ENCODE data around the gene RSPO1.

The RSPO1 gene

GRCh38 chr1:37620707-37621106 is 14.0 kb downstream of the RSPO1 start:
- no peak overlapping the region for H4K8ac ChIP-seq (ENCODE audit: low read depth, low read length)
- H3K4me1 ChIP-seq (ENCODE audit: control insufficient read depth in 1 of 2, insufficient read depth in 2 of 2, low read length in 2 of 2) = no peaks in the 10 kb centered on the region
- H3K27ac ChIP-seq (ENCODE audit: low read depth, low read length) = no peak overlapping the region
- no peaks in the 10 kb centered on the region for H3K36me3 ChIP-seq (ENCODE audit: control insufficient read depth in 1 of 2, insufficient read depth in 2 of 2, low read length in 2 of 2)
- no peak overlapping the region for H4K91ac ChIP-seq (ENCODE audit: low read depth, low read length)
- H4K12ac ChIP-seq (ENCODE audit: low read depth, low read length) = no peak overlapping the region
- peaks cover 5% of the 10 kb centered on the region for H3K27me3 ChIP-seq (ENCODE audit: insufficient read depth, low read length)
- H2AK5ac ChIP-seq (ENCODE audit: low read length) = no peak overlapping the region
- H3K9me3 ChIP-seq (ENCODE audit: insufficient read depth, low read depth, low read length) = peaks cover 1% of the 10 kb centered on the region
- no peak overlapping the region for H3K4me2 ChIP-seq (ENCODE audit: low read length)
- H3K79me2 ChIP-seq (ENCODE audit: control insufficient read depth, insufficient read depth, low read length, poor library complexity) = no peaks in the 10 kb centered on the region
- H3K79me1 ChIP-seq (ENCODE audit: low read length) = no peaks in the 10 kb centered on the region
- no peak overlapping the region for H3K4ac ChIP-seq (ENCODE audit: low read depth, low read length)
- H3K9ac ChIP-seq (ENCODE audit: low read length) = no peak overlapping the region
- H2BK5ac ChIP-seq (ENCODE audit: low read depth, low read length, poor library complexity) = no peak overlapping the region
- no peak overlapping the region for H2BK120ac ChIP-seq (ENCODE audit: insufficient read depth, low read length, poor library complexity)
- H3K4me3 ChIP-seq (ENCODE audit: low read depth, low read length) = peak overlapping the region; percentile 36
- H2BK12ac ChIP-seq (ENCODE audit: low read length) = no peak overlapping the region
- no peak for DNase-seq
- no peak overlapping the region for H2AFZ ChIP-seq (ENCODE audit: insufficient read depth, low read length, poor library complexity)
- no peak overlapping the region for H3K23ac ChIP-seq (ENCODE audit: low read length)
- WGBS (ENCODE audit: extremely low coverage, insufficient coverage, insufficient read length) = no CpG with 5 or more reads among the region's 6 CpGs
- H3K14ac ChIP-seq (ENCODE audit: low read length) = no peak overlapping the region
- H3K18ac ChIP-seq (ENCODE audit: low read length) = no peak overlapping the region

GRCh38 chr1:37616330-37616729 is 18.4 kb downstream of the RSPO1 start:
- no peak overlapping the region for H3K4ac ChIP-seq (ENCODE audit: low read depth, low read length)
- H2BK120ac ChIP-seq (ENCODE audit: insufficient read depth, low read length, poor library complexity) = no peak overlapping the region
- H2AFZ ChIP-seq (ENCODE audit: insufficient read depth, low read length, poor library complexity) = no peak overlapping the region
- no CpG with 5 or more reads among the region's 14 CpGs for WGBS (ENCODE audit: extremely low coverage, insufficient coverage, insufficient read length)
- peaks cover 1% of the 10 kb centered on the region for H3K9me3 ChIP-seq (ENCODE audit: insufficient read depth, low read depth, low read length)
- H3K27me3 ChIP-seq (ENCODE audit: insufficient read depth, low read length) = peaks cover 3% of the 10 kb centered on the region
- H3K9ac ChIP-seq (ENCODE audit: low read length) = no peak overlapping the region
- no peak overlapping the region for H2BK5ac ChIP-seq (ENCODE audit: low read depth, low read length, poor library complexity)
- no peak overlapping the region for H3K14ac ChIP-seq (ENCODE audit: low read length)
- H3K36me3 ChIP-seq (ENCODE audit: control insufficient read depth in 1 of 2, insufficient read depth in 2 of 2, low read length in 2 of 2) = no peaks in the 10 kb centered on the region
- no peak overlapping the region for H2BK12ac ChIP-seq (ENCODE audit: low read length)
- no peaks in the 10 kb centered on the region for H3K79me2 ChIP-seq (ENCODE audit: control insufficient read depth, insufficient read depth, low read length, poor library complexity)
- no peak overlapping the region for H4K91ac ChIP-seq (ENCODE audit: low read depth, low read length)
- H3K4me3 ChIP-seq (ENCODE audit: low read depth, low read length) = peak overlapping the region; percentile 6
- H4K8ac ChIP-seq (ENCODE audit: low read depth, low read length) = no peak overlapping the region
- no peak overlapping the region for H3K27ac ChIP-seq (ENCODE audit: low read depth, low read length)
- H2AK5ac ChIP-seq (ENCODE audit: low read length) = no peak overlapping the region
- H3K4me1 ChIP-seq (ENCODE audit: control insufficient read depth in 1 of 2, insufficient read depth in 2 of 2, low read length in 2 of 2) = no peaks in the 10 kb centered on the region
- no peak overlapping the region for H3K4me2 ChIP-seq (ENCODE audit: low read length)
- no peak for DNase-seq
- no peaks in the 10 kb centered on the region for H3K79me1 ChIP-seq (ENCODE audit: low read length)
- no peak overlapping the region for H3K18ac ChIP-seq (ENCODE audit: low read length)
- H4K12ac ChIP-seq (ENCODE audit: low read depth, low read length) = no peak overlapping the region
- no peak overlapping the region for H3K23ac ChIP-seq (ENCODE audit: low read length)

- no CpG with 5 or more reads among the region's 5 CpGs for WGBS (ENCODE audit: extremely low coverage, insufficient coverage, insufficient read length)
- no peak overlapping the region for H2BK120ac ChIP-seq (ENCODE audit: insufficient read depth, low read length, poor library complexity)
- no peak overlapping the region for H3K27ac ChIP-seq (ENCODE audit: low read depth, low read length)
- no peaks in the 10 kb centered on the region for H3K36me3 ChIP-seq (ENCODE audit: control insufficient read depth in 1 of 2, insufficient read depth in 2 of 2, low read length in 2 of 2)
- H4K8ac ChIP-seq (ENCODE audit: low read depth, low read length) = no peak overlapping the region
- H2AFZ ChIP-seq (ENCODE audit: insufficient read depth, low read length, poor library complexity) = no peak overlapping the region
- no peak overlapping the region for H2AK5ac ChIP-seq (ENCODE audit: low read length)
- H4K12ac ChIP-seq (ENCODE audit: low read depth, low read length) = no peak overlapping the region
- no peak overlapping the region for H3K23ac ChIP-seq (ENCODE audit: low read length)
- no peak overlapping the region for H3K4ac ChIP-seq (ENCODE audit: low read depth, low read length)
- H3K14ac ChIP-seq (ENCODE audit: low read length) = no peak overlapping the region
- no peaks in the 10 kb centered on the region for H3K79me2 ChIP-seq (ENCODE audit: control insufficient read depth, insufficient read depth, low read length, poor library complexity)
- no peak overlapping the region for H2BK5ac ChIP-seq (ENCODE audit: low read depth, low read length, poor library complexity)
- H3K18ac ChIP-seq (ENCODE audit: low read length) = no peak overlapping the region
- peaks cover 1% of the 10 kb centered on the region for H3K9me3 ChIP-seq (ENCODE audit: insufficient read depth, low read depth, low read length)
- no peak for DNase-seq
- H4K91ac ChIP-seq (ENCODE audit: low read depth, low read length) = no peak overlapping the region
- H2BK12ac ChIP-seq (ENCODE audit: low read length) = no peak overlapping the region
- H3K4me2 ChIP-seq (ENCODE audit: low read length) = no peak overlapping the region
- no peak overlapping the region for H3K4me3 ChIP-seq (ENCODE audit: low read depth, low read length)
- no peaks in the 10 kb centered on the region for H3K4me1 ChIP-seq (ENCODE audit: control insufficient read depth in 1 of 2, insufficient read depth in 2 of 2, low read length in 2 of 2)
- no peaks in the 10 kb centered on the region for H3K27me3 ChIP-seq (ENCODE audit: insufficient read depth, low read length)
- no peaks in the 10 kb centered on the region for H3K79me1 ChIP-seq (ENCODE audit: low read length)
- H3K9ac ChIP-seq (ENCODE audit: low read length) = no peak overlapping the region
These were observed 20.6 kb downstream of the RSPO1 start for GRCh38 chr1:37614105-37614504.

GRCh38 chr1:37612186-37612585 is 22.5 kb downstream of the RSPO1 start:
- Histone ChIP-seq H2BK120ac (ENCODE audit: insufficient read depth, low read length, poor library complexity) (no peak overlapping the region), H3K4me3 (ENCODE audit: low read depth, low read length) (no peak overlapping the region), H3K14ac (ENCODE audit: low read length) (no peak overlapping the region), H2BK5ac (ENCODE audit: low read depth, low read length, poor library complexity) (no peak overlapping the region), H4K12ac (ENCODE audit: low read depth, low read length) (no peak overlapping the region), H3K23ac (ENCODE audit: low read length) (no peak overlapping the region), H3K9ac (ENCODE audit: low read length) (no peak overlapping the region), H2BK12ac (ENCODE audit: low read length) (no peak overlapping the region), H2AFZ (ENCODE audit: insufficient read depth, low read length, poor library complexity) (no peak overlapping the region), H3K27me3 (ENCODE audit: insufficient read depth, low read length) (no peaks in the 10 kb centered on the region), H3K4ac (ENCODE audit: low read depth, low read length) (no peak overlapping the region), H4K8ac (ENCODE audit: low read depth, low read length) (no peak overlapping the region), H3K36me3 (ENCODE audit: control insufficient read depth in 1 of 2, insufficient read depth in 2 of 2, low read length in 2 of 2) (no peaks in the 10 kb centered on the region), H3K18ac (ENCODE audit: low read length) (no peak overlapping the region), H3K4me2 (ENCODE audit: low read length) (no peak overlapping the region), H4K91ac (ENCODE audit: low read depth, low read length) (no peak overlapping the region), H3K9me3 (ENCODE audit: insufficient read depth, low read depth, low read length) (peaks cover 1% of the 10 kb centered on the region), H3K79me1 (ENCODE audit: low read length) (no peaks in the 10 kb centered on the region), H3K79me2 (ENCODE audit: control insufficient read depth, insufficient read depth, low read length, poor library complexity) (no peaks in the 10 kb centered on the region), H2AK5ac (ENCODE audit: low read length) (no peak overlapping the region), H3K4me1 (ENCODE audit: control insufficient read depth in 1 of 2, insufficient read depth in 2 of 2, low read length in 2 of 2) (no peaks in the 10 kb centered on the region), H3K27ac (ENCODE audit: low read depth, low read length) (no peak overlapping the region)
- no CpG with 5 or more reads among the region's 4 CpGs for WGBS (ENCODE audit: extremely low coverage, insufficient coverage, insufficient read length)
- no peak for DNase-seq

Measured in trophoblast cell (in vitro differentiated cells and primary cell).